Measurements from ENCODE around the gene STPG1.

DNA sequence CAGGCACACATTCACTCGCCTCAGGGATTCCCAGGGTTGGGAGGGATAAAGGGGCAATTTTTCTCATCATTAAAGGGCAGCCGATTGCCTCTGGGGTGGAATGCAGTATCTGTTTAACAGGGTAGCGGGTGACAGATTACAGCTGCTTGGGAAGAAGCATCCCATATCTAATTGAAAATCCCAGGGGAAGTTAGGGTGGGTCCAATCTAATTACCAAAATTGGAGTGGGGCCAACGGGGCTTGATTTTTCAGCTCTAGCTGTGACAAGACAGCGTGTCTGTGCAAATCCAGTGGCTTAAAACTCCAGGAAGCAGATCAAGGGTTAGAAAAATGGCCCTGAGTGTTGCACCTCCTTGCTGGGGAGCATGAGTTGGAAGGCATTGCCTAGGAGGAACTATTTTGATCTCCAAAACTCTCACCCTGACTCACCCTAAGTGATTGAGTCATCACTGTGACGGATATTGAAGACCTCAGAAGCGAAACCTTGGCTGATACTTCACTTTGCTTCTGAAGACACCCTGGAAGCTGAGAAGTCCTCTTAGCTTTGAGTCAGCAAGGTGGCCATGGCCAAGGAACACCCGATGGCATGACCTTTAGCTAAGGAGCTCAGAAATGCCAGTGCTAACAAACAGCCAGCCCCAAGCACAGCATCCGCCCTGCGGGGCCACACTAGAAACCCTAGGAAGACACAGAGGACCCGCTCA, 48.5 kb downstream of the STPG1 start:
- TF ChIP-seq, protein P1, sequence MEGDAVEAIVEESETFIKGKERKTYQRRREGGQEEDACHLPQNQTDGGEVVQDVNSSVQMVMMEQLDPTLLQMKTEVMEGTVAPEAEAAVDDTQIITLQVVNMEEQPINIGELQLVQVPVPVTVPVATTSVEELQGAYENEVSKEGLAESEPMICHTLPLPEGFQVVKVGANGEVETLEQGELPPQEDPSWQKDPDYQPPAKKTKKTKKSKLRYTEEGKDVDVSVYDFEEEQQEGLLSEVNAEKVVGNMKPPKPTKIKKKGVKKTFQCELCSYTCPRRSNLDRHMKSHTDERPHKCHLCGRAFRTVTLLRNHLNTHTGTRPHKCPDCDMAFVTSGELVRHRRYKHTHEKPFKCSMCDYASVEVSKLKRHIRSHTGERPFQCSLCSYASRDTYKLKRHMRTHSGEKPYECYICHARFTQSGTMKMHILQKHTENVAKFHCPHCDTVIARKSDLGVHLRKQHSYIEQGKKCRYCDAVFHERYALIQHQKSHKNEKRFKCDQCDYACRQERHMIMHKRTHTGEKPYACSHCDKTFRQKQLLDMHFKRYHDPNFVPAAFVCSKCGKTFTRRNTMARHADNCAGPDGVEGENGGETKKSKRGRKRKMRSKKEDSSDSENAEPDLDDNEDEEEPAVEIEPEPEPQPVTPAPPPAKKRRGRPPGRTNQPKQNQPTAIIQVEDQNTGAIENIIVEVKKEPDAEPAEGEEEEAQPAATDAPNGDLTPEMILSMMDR (IDR thresholded peaks at IDR 0.05; ENCODE audit: insufficient read depth, low read depth, low read length): no peak
- TF ChIP-seq EZH2 (IDR thresholded peaks at IDR 0.05; ENCODE audit: insufficient read depth, low read length): no peak

Measured in astrocyte (in vitro differentiated cells and primary cell).